AG04450 (cell line): ENCODE data around the gene KCNC4. TPM values are rescaled to one million over a fixed set of nuclear protein-coding genes. Genes with fewer than 3 reads are reported as not detected.

ENCODE experiments used
- CTCF ChIA-PET: fragments of 300-600, 350-600 bp; formaldehyde crosslinking; extraction: SDS; loops from one replicate; lab custom pipeline; 2022; ENCODE audit warnings: antibody characterized with exemption, inconsistent platforms; lab: Charles Lee
- POLR2A ChIA-PET: fragments of 350-600 bp; formaldehyde crosslinking; extraction: SDS; loops from one replicate; lab custom pipeline; 2021; ENCODE audit warnings: antibody characterized with exemption, inconsistent platforms; lab: Yijun Ruan, JAX
- DNase-seq: peaks from one replicate; pipeline ENCODE4 v3.0.0-alpha.2; 2011; ENCODE audit warnings: low read depth, low spot score
- H3K27ac ChIP-seq: one replicate; pipeline ENCODE4 v1.5.1; 2012; ENCODE audit warnings: low read depth, low read length, control low read depth
- H3K27me3 ChIP-seq: one replicate; pipeline ENCODE4 v1.6.0; 2012; ENCODE audit warnings: low read length; ENCODE audit not compliant: control insufficient read depth, insufficient read depth
- H3K4me3 ChIP-seq: 2 replicates; pipeline ENCODE4 v1.5.1; 2011; ENCODE audit warnings: mild to moderate bottlenecking, low read depth, low read length, control low read depth
- H3K9me3 ChIP-seq: 2 replicates; pipeline ENCODE4 v1.5.1; 2012; ENCODE audit warnings: low read length; ENCODE audit not compliant: control insufficient read depth, insufficient read depth
- polyA minus RNA-seq: library from RNA; depleted of rRNA, polyadenylated mRNA; stranded (reverse); fragments of >200 nt; gene quantifications from 2 replicates; pipeline ENCODE4 v1.2.3, GENCODE V29; 2011; rRNA and poly(A)+ RNA removed
- polyA plus RNA-seq: library from polyadenylated mRNA; depleted of rRNA; stranded (reverse); fragments of >200 nt; gene quantifications from 2 replicates; pipeline ENCODE4 v1.2.3, GENCODE V29; 2011; rRNA removed
- TF ChIP-seq, protein P1 (sequence below): IDR thresholded peaks from 2 replicates; pipeline ENCODE4 v1.5.1; 2011; ENCODE audit warnings: low read depth, low read length, control low read depth, inconsistent platforms

The KCNC4 gene
- polyA plus RNA-seq (0.36 and 0.63 TPM in 2 replicates), polyA minus RNA-seq (0.48 and 0.74 TPM in 2 replicates)

DNA sequence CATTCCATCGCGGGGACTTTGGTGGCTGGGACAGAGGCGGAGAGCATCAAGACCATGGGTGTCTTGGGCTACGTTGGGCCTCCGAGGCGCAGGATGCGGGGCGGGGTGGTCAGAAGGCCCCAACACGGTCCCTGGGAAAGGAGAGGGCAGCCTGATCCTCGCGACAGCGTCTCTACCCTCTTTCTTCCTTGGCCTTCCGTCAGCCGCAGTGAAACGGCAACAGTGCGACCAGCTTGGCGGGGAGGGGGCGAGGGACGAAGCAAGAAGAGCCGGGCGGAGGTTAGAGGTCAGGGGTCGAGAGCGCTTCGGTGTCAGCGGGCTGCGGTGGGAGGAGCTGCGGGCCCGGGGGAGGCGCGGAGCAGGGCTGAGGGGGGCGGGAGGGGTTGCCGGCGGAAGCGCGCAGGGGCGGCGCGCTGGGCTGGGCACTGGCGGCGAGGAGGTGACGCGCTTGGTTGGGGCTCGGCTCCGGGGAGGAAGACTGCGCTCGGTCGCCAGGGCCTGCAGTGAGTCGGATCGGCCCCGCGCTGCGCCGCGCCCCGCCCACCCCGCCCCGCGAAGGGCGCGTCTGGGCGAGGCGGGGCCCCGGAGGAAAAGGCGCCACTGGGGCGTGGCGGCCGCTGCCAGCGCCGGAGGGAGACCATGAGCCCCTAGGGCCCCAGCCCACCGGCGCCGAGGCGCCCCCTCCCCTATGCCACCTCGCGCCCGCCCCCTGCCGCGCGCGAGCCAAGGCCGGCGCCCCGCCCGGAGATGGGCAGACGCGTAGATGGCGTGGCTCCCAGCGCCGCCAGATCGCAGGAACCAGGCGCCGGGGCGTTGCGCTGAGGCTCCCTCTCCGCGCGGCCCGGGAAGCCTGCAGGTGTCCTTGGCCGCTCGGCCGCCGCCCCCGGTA lies at the start of gene KCNC4:
KCNC4 (plus strand) TSS at position 600 of the 889 bp plus-strand sequence. CDS start 1,186 bp downstream, outside the sequence.
- H3K27me3 ChIP-seq: peaks cover 28% of the 10 kb centered on the region
- no peak within 1 kb of the TSS for H3K27ac ChIP-seq
- ChIA-PET CTCF (interaction anchor here (0.5 to 17.9 kb wide), 8 partner anchors 13 to 287 kb away, joined by 4 to 1035 read pairs (median 85); partner anchors contain the start of genes LAMTOR5 and RBM15), POLR2A (interaction anchor here (1.5 kb wide), 1 partner anchor 103 kb away, joined by 4 read pairs; no protein-coding TSS in a partner anchor)
- peak within 1 kb of the TSS; percentile 60 for H3K4me3 ChIP-seq
- H3K9me3 ChIP-seq: no peaks in the 10 kb centered on the region; the same call in 1 of the 2 replicates
- TF ChIP-seq, protein P1, sequence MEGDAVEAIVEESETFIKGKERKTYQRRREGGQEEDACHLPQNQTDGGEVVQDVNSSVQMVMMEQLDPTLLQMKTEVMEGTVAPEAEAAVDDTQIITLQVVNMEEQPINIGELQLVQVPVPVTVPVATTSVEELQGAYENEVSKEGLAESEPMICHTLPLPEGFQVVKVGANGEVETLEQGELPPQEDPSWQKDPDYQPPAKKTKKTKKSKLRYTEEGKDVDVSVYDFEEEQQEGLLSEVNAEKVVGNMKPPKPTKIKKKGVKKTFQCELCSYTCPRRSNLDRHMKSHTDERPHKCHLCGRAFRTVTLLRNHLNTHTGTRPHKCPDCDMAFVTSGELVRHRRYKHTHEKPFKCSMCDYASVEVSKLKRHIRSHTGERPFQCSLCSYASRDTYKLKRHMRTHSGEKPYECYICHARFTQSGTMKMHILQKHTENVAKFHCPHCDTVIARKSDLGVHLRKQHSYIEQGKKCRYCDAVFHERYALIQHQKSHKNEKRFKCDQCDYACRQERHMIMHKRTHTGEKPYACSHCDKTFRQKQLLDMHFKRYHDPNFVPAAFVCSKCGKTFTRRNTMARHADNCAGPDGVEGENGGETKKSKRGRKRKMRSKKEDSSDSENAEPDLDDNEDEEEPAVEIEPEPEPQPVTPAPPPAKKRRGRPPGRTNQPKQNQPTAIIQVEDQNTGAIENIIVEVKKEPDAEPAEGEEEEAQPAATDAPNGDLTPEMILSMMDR: no peak
- no peak for DNase-seq

DNA sequence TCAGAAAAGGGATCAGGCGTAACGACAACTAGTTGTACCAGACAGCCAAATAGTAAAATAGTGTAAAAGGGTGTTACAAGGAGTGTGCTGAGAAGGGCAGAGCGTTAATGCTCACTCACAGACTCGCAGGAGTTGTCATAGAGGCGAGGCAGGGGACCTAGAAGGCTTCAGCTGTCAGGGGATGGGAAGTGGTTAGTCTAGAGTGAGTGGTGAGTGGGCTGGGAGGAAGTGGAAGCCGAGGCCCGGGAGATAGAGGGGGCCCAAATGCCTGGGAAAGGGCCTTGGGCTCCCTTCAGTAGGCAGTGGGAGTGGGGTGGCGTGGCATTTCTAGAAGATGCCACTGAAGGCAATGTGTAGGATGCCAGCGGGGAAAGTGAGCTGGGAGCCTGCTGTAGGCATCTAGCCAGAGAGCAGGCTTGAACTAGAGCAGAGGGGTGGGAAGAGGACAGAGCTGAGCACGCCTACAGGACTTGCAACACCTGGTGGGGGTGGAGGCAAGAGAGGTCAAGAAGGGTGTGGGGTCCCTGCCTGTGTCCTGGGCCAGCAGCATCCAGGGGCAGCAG lies 49.5 kb upstream of the KCNC4 start:
- no peaks in the 10 kb centered on the region; the same call in 1 of the 2 replicates for H3K9me3 ChIP-seq
- H3K27ac ChIP-seq: no peak overlapping the region
- DNase-seq: no peak
- POLR2A ChIA-PET: no interaction called here
- TF ChIP-seq, protein P1: no peak
- no peak overlapping the region for H3K4me3 ChIP-seq
- CTCF ChIA-PET: interaction anchor here (1.3 kb wide), 1 partner anchor 36 kb away, joined by 4 read pairs; no protein-coding TSS in a partner anchor
- peaks cover 23% of the 10 kb centered on the region for H3K27me3 ChIP-seq

DNA sequence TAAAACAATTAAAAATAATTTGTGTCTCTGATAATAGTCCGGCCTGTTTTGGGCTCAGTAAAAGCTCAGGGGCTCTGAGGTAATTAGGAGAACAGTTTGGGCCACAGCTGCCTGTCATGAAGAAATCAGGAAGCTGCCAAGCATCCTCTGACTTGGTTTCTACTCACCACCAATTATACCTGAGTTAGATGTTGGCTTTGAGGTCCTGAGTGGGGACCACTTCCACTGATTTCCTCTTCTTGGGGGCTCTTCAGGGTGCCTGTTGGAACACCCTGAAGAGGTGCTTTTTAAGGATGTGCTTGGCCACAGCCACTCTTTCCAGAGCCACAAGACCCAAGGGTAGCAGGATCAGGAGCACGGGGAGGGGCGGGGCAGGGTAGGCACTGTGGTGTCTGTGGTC lies 48.9 kb upstream of the KCNC4 start:
- TF ChIP-seq, protein P1: no peak
- ChIA-PET POLR2A (no interaction called here), CTCF (interaction anchor here (1.3 kb wide), 1 partner anchor 36 kb away, joined by 4 read pairs; no protein-coding TSS in a partner anchor)
- Histone ChIP-seq H3K27me3 (peaks cover 26% of the 10 kb centered on the region), H3K4me3 (no peak overlapping the region), H3K9me3 (no peaks in the 10 kb centered on the region; the same call in 1 of the 2 replicates), H3K27ac (no peak overlapping the region)
- no peak for DNase-seq

DNA sequence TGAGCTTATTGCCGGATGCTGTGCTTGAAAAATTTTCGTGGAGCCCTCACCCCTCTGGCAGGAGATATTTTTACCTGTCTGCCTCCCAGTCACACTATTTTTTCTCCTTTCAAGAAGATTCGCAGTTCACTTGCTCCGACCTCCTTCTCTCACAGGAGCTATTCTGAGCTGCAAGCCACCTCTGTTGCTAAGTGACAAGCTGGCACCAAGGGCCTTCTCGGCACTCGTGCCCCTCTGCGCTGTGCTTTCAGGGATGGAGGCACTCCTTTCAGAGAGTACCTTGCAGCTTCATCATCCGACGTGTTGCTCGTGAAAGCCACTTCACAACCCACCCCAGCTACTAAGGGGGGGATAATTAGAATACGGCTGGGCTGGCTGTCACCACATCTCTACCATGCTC lies 48.3 kb upstream of the KCNC4 start:
- ChIA-PET CTCF (interaction anchor here (1.3 kb wide), 1 partner anchor 35 kb away, joined by 4 read pairs; no protein-coding TSS in a partner anchor), POLR2A (no interaction called here)
- Histone ChIP-seq H3K4me3 (no peak overlapping the region), H3K27ac (no peak overlapping the region), H3K9me3 (no peaks in the 10 kb centered on the region; the same call in 1 of the 2 replicates), H3K27me3 (peaks cover 29% of the 10 kb centered on the region)
- DNase-seq: no peak
- TF ChIP-seq, protein P1: no peak
